ENCODE data around the gene AHSG.

Gene AHSG

DNA sequence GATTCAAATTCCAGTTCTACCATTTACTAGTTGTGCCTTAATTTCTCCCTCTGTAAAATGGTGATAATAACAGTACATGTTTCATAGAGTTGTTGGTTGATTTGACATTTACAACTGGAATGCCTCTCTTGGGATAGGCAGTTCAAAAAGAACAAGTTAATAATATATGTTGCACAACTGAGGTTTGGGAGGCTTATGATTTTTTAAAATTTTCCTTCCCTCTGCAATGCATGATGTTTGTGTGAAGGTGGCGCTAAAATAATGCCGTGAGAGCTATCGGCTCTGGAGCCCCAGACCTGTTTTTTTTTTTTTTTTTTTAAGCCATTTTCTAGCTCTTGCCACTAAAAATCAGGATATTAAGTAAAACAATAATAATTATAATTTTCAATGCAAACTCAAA, 23.7 kb upstream of the AHSG start:
- Histone ChIP-seq H4K8ac (ENCODE audit: low read depth, low read length) (no peak overlapping the region), H2BK5ac (ENCODE audit: low read length) (no peak overlapping the region), H3K4ac (ENCODE audit: low read depth, low read length) (no peak overlapping the region), H4K5ac (ENCODE audit: low read length) (no peak overlapping the region), H3K4me2 (ENCODE audit: low read length) (no peak overlapping the region), H2BK120ac (ENCODE audit: low read depth, low read length) (no peak overlapping the region), H3K27ac (ENCODE audit: low read depth, low read length) (no peak overlapping the region), H3K18ac (ENCODE audit: low read length) (no peak overlapping the region), H3K79me1 (ENCODE audit: low read length) (no peaks in the 10 kb centered on the region), H2AK5ac (ENCODE audit: low read length) (no peak overlapping the region), H3K56ac (ENCODE audit: low read length) (no peak overlapping the region), H3K27me3 (ENCODE audit: insufficient read depth, low read length, poor library complexity) (no peaks in the 10 kb centered on the region), H2BK15ac (replicated peaks; ENCODE audit: low read depth) (no peak overlapping the region), H3K23ac (ENCODE audit: low read length) (no peak overlapping the region), H3K9ac (ENCODE audit: low read length) (no peak overlapping the region), H3K36me3 (ENCODE audit: control insufficient read depth, insufficient read depth, low read length) (peaks cover 3% of the 10 kb centered on the region), H3K79me2 (ENCODE audit: control insufficient read depth, insufficient read depth, low read length) (no peaks in the 10 kb centered on the region), H3K4me1 (ENCODE audit: control insufficient read depth, low read depth, low read length) (no peaks in the 10 kb centered on the region), H3K4me3 (ENCODE audit: low read length) (no peak overlapping the region)
- WGBS (ENCODE audit: extremely low coverage, insufficient coverage, low lambda C conversion rate) = no CpG with 5 or more reads among the region's 3 CpGs
- peak; percentile 46 for DNase-seq

DNA sequence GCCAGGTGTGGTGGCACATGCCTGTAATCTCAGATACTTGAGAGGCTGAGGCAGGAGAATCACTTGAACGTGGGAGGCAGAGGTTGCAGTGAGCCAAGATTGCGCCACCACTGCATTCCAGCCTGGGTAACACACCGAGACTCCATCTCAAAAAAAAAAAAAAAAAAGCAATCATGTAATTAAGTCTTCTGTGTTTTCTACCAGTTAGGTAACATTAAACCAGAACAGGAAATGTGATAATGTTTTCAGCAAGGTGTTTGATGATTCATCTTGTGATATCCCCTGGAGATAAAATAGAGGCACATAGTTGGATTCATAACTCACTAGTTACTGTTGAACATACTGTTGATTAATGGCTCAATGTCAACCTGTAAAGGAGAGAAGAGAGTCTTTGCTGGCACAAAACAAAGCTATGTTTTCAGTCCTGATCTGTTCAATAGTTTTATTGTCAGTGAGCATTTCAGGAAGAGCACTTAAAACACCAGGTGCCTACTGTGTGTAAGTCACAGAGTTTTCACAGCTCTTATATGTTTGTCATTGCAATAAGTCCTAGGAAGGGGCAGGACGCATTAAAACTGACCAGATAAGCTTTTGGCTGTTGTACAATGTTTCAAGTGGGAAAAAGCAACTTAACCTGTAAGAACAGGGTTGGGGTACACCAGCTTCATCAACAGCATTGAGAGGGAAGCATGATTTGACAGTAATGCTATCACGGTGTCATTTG, 22.8 kb upstream of the AHSG start:
- Histone ChIP-seq H3K4me2 (ENCODE audit: low read length) (no peak overlapping the region), H3K9ac (ENCODE audit: low read length) (no peak overlapping the region), H3K79me2 (ENCODE audit: control insufficient read depth, insufficient read depth, low read length) (no peaks in the 10 kb centered on the region), H3K4me1 (ENCODE audit: control insufficient read depth, low read depth, low read length) (no peaks in the 10 kb centered on the region), H2BK5ac (ENCODE audit: low read length) (no peak overlapping the region), H2BK15ac (replicated peaks; ENCODE audit: low read depth) (no peak overlapping the region), H3K56ac (ENCODE audit: low read length) (no peak overlapping the region), H4K5ac (ENCODE audit: low read length) (no peak overlapping the region), H3K27ac (ENCODE audit: low read depth, low read length) (no peak overlapping the region), H3K36me3 (ENCODE audit: control insufficient read depth, insufficient read depth, low read length) (no peaks in the 10 kb centered on the region), H3K23ac (ENCODE audit: low read length) (no peak overlapping the region), H4K8ac (ENCODE audit: low read depth, low read length) (no peak overlapping the region), H2AK5ac (ENCODE audit: low read length) (no peak overlapping the region), H3K4ac (ENCODE audit: low read depth, low read length) (no peak overlapping the region), H3K4me3 (ENCODE audit: low read length) (no peak overlapping the region), H3K18ac (ENCODE audit: low read length) (no peak overlapping the region), H2BK120ac (ENCODE audit: low read depth, low read length) (no peak overlapping the region), H3K27me3 (ENCODE audit: insufficient read depth, low read length, poor library complexity) (no peaks in the 10 kb centered on the region), H3K79me1 (ENCODE audit: low read length) (no peaks in the 10 kb centered on the region)
- WGBS (ENCODE audit: extremely low coverage, insufficient coverage, low lambda C conversion rate) = no CpG with 5 or more reads among the region's 5 CpGs
- no peak for DNase-seq

DNA sequence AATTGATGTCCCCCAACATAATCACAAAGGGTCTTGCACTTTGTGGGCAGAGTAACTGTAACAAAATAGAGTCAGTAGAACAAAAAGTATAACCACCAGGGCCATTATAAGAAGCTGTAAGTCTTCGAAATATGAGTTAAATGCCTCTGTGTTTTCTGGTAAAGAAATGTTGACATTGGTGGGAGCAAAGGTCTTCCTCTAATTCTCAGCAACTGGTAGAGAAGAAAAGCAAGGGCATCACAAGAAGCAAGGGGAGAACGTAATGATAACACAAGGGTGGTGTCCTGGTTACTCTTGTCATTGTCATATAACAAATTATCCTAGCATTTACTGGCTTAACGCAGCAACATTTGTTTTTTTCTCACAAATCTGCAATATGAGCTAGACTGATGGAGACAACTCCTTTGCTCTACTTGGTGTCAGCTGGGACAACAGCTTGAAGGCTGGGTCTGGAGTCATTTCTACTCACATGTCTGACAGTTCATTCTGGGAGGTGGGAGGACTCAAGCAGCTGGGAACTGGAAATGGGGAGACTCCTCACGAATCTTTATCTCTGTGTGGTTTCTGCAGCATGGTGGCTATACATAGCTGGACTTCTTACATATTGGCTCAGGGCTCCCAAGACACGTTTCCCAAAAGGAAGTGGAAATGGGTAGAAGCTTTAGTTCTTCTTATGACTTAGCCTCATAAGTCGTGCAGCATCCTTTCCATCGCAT, 22.1 kb upstream of the AHSG start:
- Histone ChIP-seq H3K9ac (ENCODE audit: low read length) (no peak overlapping the region), H4K8ac (ENCODE audit: low read depth, low read length) (no peak overlapping the region), H3K79me1 (ENCODE audit: low read length) (no peaks in the 10 kb centered on the region), H3K4me2 (ENCODE audit: low read length) (no peak overlapping the region), H3K23ac (ENCODE audit: low read length) (no peak overlapping the region), H4K5ac (ENCODE audit: low read length) (no peak overlapping the region), H2BK15ac (replicated peaks; ENCODE audit: low read depth) (no peak overlapping the region), H2BK120ac (ENCODE audit: low read depth, low read length) (no peak overlapping the region), H3K4ac (ENCODE audit: low read depth, low read length) (no peak overlapping the region), H3K79me2 (ENCODE audit: control insufficient read depth, insufficient read depth, low read length) (no peaks in the 10 kb centered on the region), H3K4me3 (ENCODE audit: low read length) (no peak overlapping the region), H3K56ac (ENCODE audit: low read length) (no peak overlapping the region), H3K27ac (ENCODE audit: low read depth, low read length) (no peak overlapping the region), H3K4me1 (ENCODE audit: control insufficient read depth, low read depth, low read length) (no peaks in the 10 kb centered on the region), H2BK5ac (ENCODE audit: low read length) (no peak overlapping the region), H3K18ac (ENCODE audit: low read length) (no peak overlapping the region), H2AK5ac (ENCODE audit: low read length) (no peak overlapping the region), H3K36me3 (ENCODE audit: control insufficient read depth, insufficient read depth, low read length) (no peaks in the 10 kb centered on the region), H3K27me3 (ENCODE audit: insufficient read depth, low read length, poor library complexity) (no peaks in the 10 kb centered on the region)
- no CpG with 5 or more reads among the region's 7 CpGs for WGBS (ENCODE audit: extremely low coverage, insufficient coverage, low lambda C conversion rate)
- DNase-seq = no peak

DNA sequence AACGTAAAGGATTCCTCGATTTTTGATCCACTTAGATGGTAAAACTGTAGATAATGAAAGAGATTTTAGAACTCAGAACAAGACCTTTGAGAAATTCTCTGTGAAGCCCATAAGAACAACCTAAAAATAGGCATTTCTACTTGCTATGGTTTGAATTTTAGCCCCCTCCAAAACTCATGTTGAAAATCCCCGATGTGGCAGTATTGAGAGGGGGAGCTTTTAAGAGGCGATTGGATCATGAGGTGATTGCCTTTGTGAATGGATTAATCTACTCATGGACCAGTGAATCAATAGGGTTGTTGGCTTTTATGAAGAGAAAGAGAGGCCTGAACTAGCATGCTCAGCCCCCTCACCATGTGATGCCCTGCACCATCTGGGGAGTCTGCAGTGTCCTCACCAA, 20.2 kb upstream of the AHSG start:
- Histone ChIP-seq H3K4me2 (ENCODE audit: low read length) (no peak overlapping the region), H3K27me3 (ENCODE audit: insufficient read depth, low read length, poor library complexity) (no peaks in the 10 kb centered on the region), H3K36me3 (ENCODE audit: control insufficient read depth, insufficient read depth, low read length) (no peaks in the 10 kb centered on the region), H3K23ac (ENCODE audit: low read length) (no peak overlapping the region), H3K27ac (ENCODE audit: low read depth, low read length) (no peak overlapping the region), H4K8ac (ENCODE audit: low read depth, low read length) (no peak overlapping the region), H3K4me1 (ENCODE audit: control insufficient read depth, low read depth, low read length) (peaks cover 3% of the 10 kb centered on the region), H3K4ac (ENCODE audit: low read depth, low read length) (no peak overlapping the region), H2BK120ac (ENCODE audit: low read depth, low read length) (no peak overlapping the region), H2BK5ac (ENCODE audit: low read length) (no peak overlapping the region), H4K5ac (ENCODE audit: low read length) (no peak overlapping the region), H2BK15ac (replicated peaks; ENCODE audit: low read depth) (no peak overlapping the region), H3K56ac (ENCODE audit: low read length) (no peak overlapping the region), H3K4me3 (ENCODE audit: low read length) (no peak overlapping the region), H3K79me2 (ENCODE audit: control insufficient read depth, insufficient read depth, low read length) (no peaks in the 10 kb centered on the region), H3K9ac (ENCODE audit: low read length) (no peak overlapping the region), H3K18ac (ENCODE audit: low read length) (no peak overlapping the region), H2AK5ac (ENCODE audit: low read length) (no peak overlapping the region), H3K79me1 (ENCODE audit: low read length) (no peaks in the 10 kb centered on the region)
- WGBS (ENCODE audit: extremely low coverage, insufficient coverage, low lambda C conversion rate) = no CpG with 5 or more reads among the region's 4 CpGs
- DNase-seq = no peak

DNA sequence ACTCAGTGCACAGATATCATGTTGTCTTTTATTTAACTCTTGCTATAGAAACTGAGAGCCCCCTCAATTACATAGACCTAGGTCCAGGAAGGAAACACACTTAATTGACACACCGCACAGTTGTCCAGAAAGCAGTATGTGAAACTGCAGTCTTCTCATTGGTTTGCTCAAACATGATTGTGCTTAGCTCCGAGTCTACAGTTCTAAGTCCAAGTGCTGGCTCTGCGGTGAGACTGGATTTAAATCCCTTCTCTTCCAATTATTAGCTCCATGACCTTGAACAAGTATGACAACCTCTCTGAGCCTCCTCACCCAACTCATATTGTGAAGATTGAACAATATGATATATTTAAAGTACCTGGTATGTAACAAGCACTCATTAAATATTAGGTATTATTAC, 19.0 kb upstream of the AHSG start:
- Histone ChIP-seq H3K79me2 (ENCODE audit: control insufficient read depth, insufficient read depth, low read length) (no peaks in the 10 kb centered on the region), H4K8ac (ENCODE audit: low read depth, low read length) (no peak overlapping the region), H3K4ac (ENCODE audit: low read depth, low read length) (no peak overlapping the region), H3K27me3 (ENCODE audit: insufficient read depth, low read length, poor library complexity) (no peaks in the 10 kb centered on the region), H3K18ac (ENCODE audit: low read length) (no peak overlapping the region), H3K9ac (ENCODE audit: low read length) (no peak overlapping the region), H2AK5ac (ENCODE audit: low read length) (no peak overlapping the region), H3K79me1 (ENCODE audit: low read length) (no peaks in the 10 kb centered on the region), H3K56ac (ENCODE audit: low read length) (no peak overlapping the region), H2BK15ac (replicated peaks; ENCODE audit: low read depth) (no peak overlapping the region), H4K5ac (ENCODE audit: low read length) (no peak overlapping the region), H2BK5ac (ENCODE audit: low read length) (no peak overlapping the region), H2BK120ac (ENCODE audit: low read depth, low read length) (no peak overlapping the region), H3K36me3 (ENCODE audit: control insufficient read depth, insufficient read depth, low read length) (no peaks in the 10 kb centered on the region), H3K4me3 (ENCODE audit: low read length) (no peak overlapping the region), H3K27ac (ENCODE audit: low read depth, low read length) (no peak overlapping the region), H3K4me2 (ENCODE audit: low read length) (no peak overlapping the region), H3K23ac (ENCODE audit: low read length) (no peak overlapping the region), H3K4me1 (ENCODE audit: control insufficient read depth, low read depth, low read length) (peaks cover 3% of the 10 kb centered on the region)
- DNase-seq = no peak
- no CpG with 5 or more reads among the region's 3 CpGs for WGBS (ENCODE audit: extremely low coverage, insufficient coverage, low lambda C conversion rate)
